ENCODE data around the gene BPIFB2. TPM values are rescaled to one million over a fixed set of nuclear protein-coding genes. Genes with fewer than 3 reads are reported as not detected.

BPIFB2 gene
- total and polyA plus RNA-seq, 11 donors = not detected

DNA sequence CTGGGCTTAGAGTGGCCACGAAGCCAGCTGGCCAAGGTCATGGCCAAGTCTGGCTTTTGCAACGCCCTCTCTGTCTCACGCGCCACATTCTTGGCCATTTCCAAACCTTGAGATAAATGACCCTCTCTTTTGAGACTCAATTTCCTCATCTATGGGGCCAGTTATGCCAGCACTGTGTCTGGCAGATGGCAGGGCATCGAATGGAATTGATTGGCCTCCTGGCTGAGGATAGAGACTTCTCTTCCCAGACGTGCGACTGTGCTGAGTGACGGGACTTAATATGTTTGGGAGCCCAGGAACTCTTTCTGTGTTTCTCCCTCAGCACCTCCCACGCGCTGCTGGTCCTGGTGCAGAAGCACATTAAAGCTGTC is 7.6 kb downstream of the BPIFB2 start:
- Histone ChIP-seq H3K36me3 (no peaks in the 10 kb centered on the region), H3K9me3 (no peaks in the 10 kb centered on the region), H3K27ac (no peak overlapping the region), H3K4me3 (no peak overlapping the region), H3K4me1 (no peaks in the 10 kb centered on the region), H3K27me3 (peaks cover 0 to 12% (median 0%) of the 10 kb centered on the region in 9 donors)
- DNase-seq (no peak), ATAC-seq (no peak)
- TF ChIP-seq, protein P1, sequence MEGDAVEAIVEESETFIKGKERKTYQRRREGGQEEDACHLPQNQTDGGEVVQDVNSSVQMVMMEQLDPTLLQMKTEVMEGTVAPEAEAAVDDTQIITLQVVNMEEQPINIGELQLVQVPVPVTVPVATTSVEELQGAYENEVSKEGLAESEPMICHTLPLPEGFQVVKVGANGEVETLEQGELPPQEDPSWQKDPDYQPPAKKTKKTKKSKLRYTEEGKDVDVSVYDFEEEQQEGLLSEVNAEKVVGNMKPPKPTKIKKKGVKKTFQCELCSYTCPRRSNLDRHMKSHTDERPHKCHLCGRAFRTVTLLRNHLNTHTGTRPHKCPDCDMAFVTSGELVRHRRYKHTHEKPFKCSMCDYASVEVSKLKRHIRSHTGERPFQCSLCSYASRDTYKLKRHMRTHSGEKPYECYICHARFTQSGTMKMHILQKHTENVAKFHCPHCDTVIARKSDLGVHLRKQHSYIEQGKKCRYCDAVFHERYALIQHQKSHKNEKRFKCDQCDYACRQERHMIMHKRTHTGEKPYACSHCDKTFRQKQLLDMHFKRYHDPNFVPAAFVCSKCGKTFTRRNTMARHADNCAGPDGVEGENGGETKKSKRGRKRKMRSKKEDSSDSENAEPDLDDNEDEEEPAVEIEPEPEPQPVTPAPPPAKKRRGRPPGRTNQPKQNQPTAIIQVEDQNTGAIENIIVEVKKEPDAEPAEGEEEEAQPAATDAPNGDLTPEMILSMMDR (IDR thresholded peaks at IDR 0.05) = no peak
- no peak for TF ChIP-seq POLR2A (IDR thresholded peaks at IDR 0.05)
- 75 to 90% (median 80%) methylated on average over 10 of the region's 10 CpGs for WGBS, 4 donors
- intact Hi-C loops (cut with DNase I) = no loop called here

DNA sequence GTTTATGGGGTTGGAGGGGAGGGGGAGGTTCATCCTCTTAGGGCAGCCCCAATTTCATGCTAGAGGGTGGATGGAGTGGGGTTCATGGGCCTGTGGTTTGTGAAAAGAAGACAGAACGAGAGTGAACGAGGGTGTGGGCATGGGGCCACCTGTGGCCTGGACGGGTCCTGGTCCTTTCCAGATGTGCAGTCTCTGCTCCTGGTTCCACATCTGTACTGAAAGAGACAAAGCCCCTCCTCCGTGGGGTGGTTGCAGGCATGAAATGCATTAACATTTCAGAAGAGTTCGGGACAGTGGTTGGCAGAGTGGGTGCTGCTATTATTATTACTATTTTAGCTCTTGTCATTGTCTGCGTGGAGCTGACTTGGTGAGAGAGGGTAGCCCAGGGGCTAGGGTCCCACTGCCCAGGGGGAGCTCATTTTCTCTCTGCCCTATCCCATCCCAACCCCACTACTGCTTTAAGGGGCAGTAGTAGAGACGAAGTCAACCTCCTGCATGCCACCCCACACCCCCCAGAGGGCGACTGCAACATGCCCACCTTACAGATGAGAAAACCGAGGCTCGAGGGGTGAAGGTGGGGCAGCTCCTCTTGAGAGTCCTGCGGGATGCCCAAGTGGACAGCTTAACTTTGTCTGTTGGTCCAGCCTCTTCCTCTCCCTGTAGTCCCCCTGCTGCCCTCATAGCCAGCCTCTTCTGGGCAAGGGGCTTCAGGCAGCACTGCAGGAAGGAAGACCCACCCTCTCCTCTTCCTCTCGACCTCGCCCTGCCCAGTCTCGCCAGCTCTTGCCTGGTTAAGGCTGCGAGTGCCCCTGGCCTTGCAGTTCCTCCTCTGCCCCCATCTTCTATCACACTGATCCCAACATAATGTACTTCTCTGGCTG is 8.4 kb downstream of the BPIFB2 start:
- no peaks in the 10 kb centered on the region for H3K4me1 ChIP-seq
- intact Hi-C loops (cut with DNase I) = no loop called here
- no peaks in the 10 kb centered on the region for H3K36me3 ChIP-seq
- H3K27ac ChIP-seq = no peak overlapping the region
- DNase-seq (no peak), ATAC-seq (no peak)
- peaks cover 0 to 12% (median 0%) of the 10 kb centered on the region in 9 donors for H3K27me3 ChIP-seq
- 63 to 76% (median 65%) methylated on average over 15 of the region's 15 CpGs for WGBS, 4 donors
- no peak overlapping the region for H3K4me3 ChIP-seq
- no peak for TF ChIP-seq POLR2A (IDR thresholded peaks at IDR 0.05)
- TF ChIP-seq, protein P1 (IDR thresholded peaks at IDR 0.05) = no peak
- H3K9me3 ChIP-seq = no peaks in the 10 kb centered on the region

DNA sequence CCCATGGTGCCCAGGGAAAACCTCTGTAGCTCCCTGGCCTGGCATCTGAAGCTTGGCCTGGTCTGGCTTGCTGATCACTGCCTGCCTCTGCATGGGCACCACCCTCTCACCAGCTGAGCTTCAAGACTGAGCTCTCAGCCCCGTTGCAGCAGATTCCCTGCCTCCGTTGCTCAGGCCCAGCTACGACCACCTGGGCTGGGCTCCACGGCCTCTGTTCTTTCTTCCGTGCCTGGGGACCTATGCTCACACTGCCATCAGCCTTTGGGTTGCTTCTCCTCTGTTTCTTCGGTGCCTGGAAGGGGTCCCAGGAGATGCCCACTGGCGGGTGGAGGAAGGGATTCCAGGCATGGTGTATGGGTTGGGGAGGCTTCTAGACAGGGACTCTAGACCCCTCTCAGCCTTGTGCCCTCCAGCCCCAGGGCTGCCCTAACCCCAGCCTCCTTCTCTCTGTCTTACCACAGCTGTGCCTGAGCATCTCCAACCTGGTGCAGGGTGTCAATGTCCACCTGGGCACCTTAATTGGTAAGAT is 9.1 kb downstream of the BPIFB2 start:
- no peak for DNase-seq
- intact Hi-C loops (cut with DNase I) = no loop called here
- whole genome bisulfite sequencing, 4 donors = 73 to 87% (median 81%) methylated on average over 4 to 7 of the region's 7 CpGs
- peaks cover 0 to 12% (median 0%) of the 10 kb centered on the region in 9 donors for H3K27me3 ChIP-seq
- no peak for ATAC-seq
- no peak overlapping the region for H3K27ac ChIP-seq
- no peaks in the 10 kb centered on the region for H3K36me3 ChIP-seq
- no peaks in the 10 kb centered on the region for H3K9me3 ChIP-seq
- no peaks in the 10 kb centered on the region for H3K4me1 ChIP-seq
- TF ChIP-seq, protein P1 (IDR thresholded peaks at IDR 0.05) = no peak
- TF ChIP-seq POLR2A (IDR thresholded peaks at IDR 0.05) = no peak
- H3K4me3 ChIP-seq = no peak overlapping the region

DNA sequence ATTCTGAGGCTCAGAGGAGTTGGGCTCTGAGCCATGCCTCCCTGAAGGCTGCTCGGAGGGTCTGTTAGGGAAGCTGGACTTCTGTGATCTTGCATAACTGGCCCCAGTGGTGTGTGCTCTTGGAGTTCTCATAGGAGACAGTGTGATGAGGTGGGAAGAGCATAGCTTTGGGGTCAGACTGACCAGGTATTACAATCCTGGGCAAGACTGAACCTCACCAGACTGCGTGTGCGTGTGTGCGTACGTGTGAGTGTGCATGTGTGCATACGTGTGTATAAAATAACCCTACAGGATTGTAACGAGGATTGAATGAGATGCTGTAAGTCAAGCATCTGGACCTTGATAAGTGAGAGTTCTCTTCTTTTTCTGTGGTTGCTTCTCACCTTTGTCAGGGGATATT is 10.0 kb downstream of the BPIFB2 start:
- WGBS, 4 donors = 77 to 89% (median 81%) methylated on average over 7 of the region's 7 CpGs
- Histone ChIP-seq H3K27me3 (peaks cover 0 to 12% (median 0%) of the 10 kb centered on the region in 9 donors), H3K4me3 (no peak overlapping the region), H3K36me3 (no peaks in the 10 kb centered on the region), H3K27ac (no peak overlapping the region), H3K9me3 (no peaks in the 10 kb centered on the region), H3K4me1 (no peaks in the 10 kb centered on the region)
- intact Hi-C loops (cut with DNase I) = no loop called here
- ATAC-seq = no peak
- DNase-seq = no peak
- TF ChIP-seq POLR2A (IDR thresholded peaks at IDR 0.05) = no peak
- TF ChIP-seq, protein P1 (IDR thresholded peaks at IDR 0.05) = no peak

Measured in heart left ventricle (tissue), 16 donors.